Gastroesophageal sphincter (tissue), 4 donors: ENCODE data around the gene YY1. TPM values are rescaled to one million over a fixed set of nuclear protein-coding genes. Genes with fewer than 3 reads are reported as not detected.
A peak's percentile ranks its signal among the peaks of the same experiment; 100 is the strongest.
"Not testable (repeated sequence)": the region's sequence is repeated elsewhere in the genome, so short reads cannot be mapped to it uniquely, and the experiment has no call there.

Experiments
- ATAC-seq: fragments of 150-250 bp; one replicate; pipeline ENCODE4 v1.9.1; 2016; ENCODE audit warnings: mild to moderate bottlenecking, moderate library complexity
- H3K27ac ChIP-seq, 4 donors: fragments of 200-600 bp; sonication (generic) in 3 of 4; 1 replicate in 3 of 4; 2 replicates in 1 of 4; pipeline ENCODE4 v1.5.1; 2016 to 2019
- H3K27me3 ChIP-seq: fragments of 200-600 bp; sonication (generic); one replicate; pipeline ENCODE4 v1.5.1; 2019
- H3K36me3 ChIP-seq, 2 donors: fragments of 200-600 bp; sonication (generic); one replicate each; pipeline ENCODE4 v1.5.1; 2019; ENCODE audit warnings: control low read depth in 1 of 2
- H3K4me1 ChIP-seq, 3 donors: fragments of 200-600 bp; sonication (generic); 1 replicate in 2 of 3; 2 replicates in 1 of 3; pipeline ENCODE4 v1.5.1; 2016 to 2019; ENCODE audit warnings: control low read depth in 2 of 3
- H3K4me3 ChIP-seq, 2 donors: fragments of 200-600 bp; sonication (generic); one replicate each; pipeline ENCODE4 v1.5.1; 2019; ENCODE audit warnings: mild to moderate bottlenecking in 1 of 2, moderate library complexity in 1 of 2
- H3K9me3 ChIP-seq, 3 donors: fragments of 200-600 bp; sonication (generic); one replicate each; pipeline ENCODE4 v1.5.1; 2017 to 2019; ENCODE audit warnings: control low read depth in 2 of 3
- EP300 ChIP-seq: sonication (generic); formaldehyde crosslinking; IDR thresholded peaks from one replicate; pipeline ENCODE4 v1.6.1; 2017; ENCODE audit warnings: antibody characterized with exemption, mild to moderate bottlenecking
- POLR2A ChIP-seq, 2 donors: fragments of 450-650 bp; IDR thresholded peaks; one replicate each; pipeline ENCODE4 v1.6.1; 2017; ENCODE audit warnings: antibody characterized with exemption in 2 of 2, mild to moderate bottlenecking in 2 of 2, moderate library complexity in 1 of 2
- POLR2AphosphoS5 ChIP-seq: sonication (generic); formaldehyde crosslinking; IDR thresholded peaks from one replicate; pipeline ENCODE4 v1.6.1; 2017; ENCODE audit warnings: antibody characterized with exemption
- WGBS, 2 donors: methylation state at CpG; one replicate each; pipeline ENCODE4 v1.1.5; 2018; ENCODE audit warnings: low coverage in 1 of 2; 5-methylcytosine and 5-hydroxymethylcytosine counted together
- total RNA-seq, 4 donors: library from RNA; depleted of rRNA; stranded (reverse); fragments of >200 nt; gene quantifications; one replicate each; pipeline ENCODE4 v1.1.0, GENCODE V29; 2016
- TF ChIP-seq, protein P1 (sequence below), 4 experiments: fragments of 200-600 bp in 2 of 4; fragments of 450-650 bp in 2 of 4; sonication (generic) in 1 of 4; IDR thresholded peaks; one replicate each; pipeline ENCODE4 v1.5.1; 2017 to 2019; ENCODE audit warnings: antibody characterized with exemption in 4 of 4, mild to moderate bottlenecking in 2 of 4, moderate library complexity in 2 of 4

The YY1 gene
- total RNA-seq, 4 donors from 2014 or later, result 55.1 to 76.3 (median 62.5) TPM

DNA sequence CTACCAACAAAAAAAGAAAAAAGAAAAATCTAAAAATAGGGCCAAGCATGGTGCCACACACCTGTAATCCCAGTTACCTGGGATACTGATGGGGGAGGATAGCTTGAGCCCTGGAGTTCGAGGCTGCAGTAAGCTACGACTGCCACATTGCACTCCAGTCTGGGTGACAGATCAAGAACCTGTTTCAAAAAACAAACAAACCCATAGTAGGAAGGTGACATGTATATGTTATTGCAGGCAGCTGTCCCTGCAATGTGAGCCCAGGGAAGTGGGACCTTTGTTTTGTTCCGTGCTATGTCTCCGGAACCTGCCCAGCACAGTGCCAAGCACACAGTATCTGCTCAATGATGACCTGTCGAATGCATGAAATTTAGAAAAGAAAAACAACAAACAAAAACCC is 37.2 kb upstream of the YY1 start:
- no peak overlapping the region for H3K27ac ChIP-seq
- TF ChIP-seq POLR2A (IDR thresholded peaks at IDR 0.05) (no peak), EP300 (no peak), POLR2AphosphoS5 (no peak)
- TF ChIP-seq, protein P1, sequence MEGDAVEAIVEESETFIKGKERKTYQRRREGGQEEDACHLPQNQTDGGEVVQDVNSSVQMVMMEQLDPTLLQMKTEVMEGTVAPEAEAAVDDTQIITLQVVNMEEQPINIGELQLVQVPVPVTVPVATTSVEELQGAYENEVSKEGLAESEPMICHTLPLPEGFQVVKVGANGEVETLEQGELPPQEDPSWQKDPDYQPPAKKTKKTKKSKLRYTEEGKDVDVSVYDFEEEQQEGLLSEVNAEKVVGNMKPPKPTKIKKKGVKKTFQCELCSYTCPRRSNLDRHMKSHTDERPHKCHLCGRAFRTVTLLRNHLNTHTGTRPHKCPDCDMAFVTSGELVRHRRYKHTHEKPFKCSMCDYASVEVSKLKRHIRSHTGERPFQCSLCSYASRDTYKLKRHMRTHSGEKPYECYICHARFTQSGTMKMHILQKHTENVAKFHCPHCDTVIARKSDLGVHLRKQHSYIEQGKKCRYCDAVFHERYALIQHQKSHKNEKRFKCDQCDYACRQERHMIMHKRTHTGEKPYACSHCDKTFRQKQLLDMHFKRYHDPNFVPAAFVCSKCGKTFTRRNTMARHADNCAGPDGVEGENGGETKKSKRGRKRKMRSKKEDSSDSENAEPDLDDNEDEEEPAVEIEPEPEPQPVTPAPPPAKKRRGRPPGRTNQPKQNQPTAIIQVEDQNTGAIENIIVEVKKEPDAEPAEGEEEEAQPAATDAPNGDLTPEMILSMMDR (IDR thresholded peaks at IDR 0.05), result no peak
- no peaks in the 10 kb centered on the region for H3K27me3 ChIP-seq
- no peaks in the 10 kb centered on the region for H3K36me3 ChIP-seq
- no peak for ATAC-seq
- no peak overlapping the region for H3K4me3 ChIP-seq
- H3K4me1 ChIP-seq, result no peaks in the 10 kb centered on the region
- 73 to 94% methylated on average over 4 to 5 of the region's 5 CpGs for WGBS, 2 donors
- H3K9me3 ChIP-seq, result no peaks in the 10 kb centered on the region

DNA sequence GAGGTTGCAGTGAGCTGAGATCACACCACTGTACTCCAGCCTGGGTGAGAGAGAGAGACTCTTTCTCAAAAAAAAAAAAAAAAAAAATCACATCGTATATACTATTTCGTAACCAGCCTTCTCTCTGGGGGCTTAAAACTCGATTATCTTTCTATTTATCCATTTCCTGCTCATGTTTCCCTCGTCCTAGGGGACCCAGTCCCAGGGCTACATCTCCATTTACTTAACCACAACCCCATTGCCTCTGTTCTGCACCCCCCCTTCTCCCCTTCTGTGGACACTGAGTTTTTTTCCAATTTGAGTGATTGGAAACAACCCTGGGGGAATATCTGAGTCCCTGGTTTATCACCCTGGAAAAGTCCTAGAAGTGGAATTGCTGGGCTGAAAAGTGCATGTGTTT is 36.2 kb upstream of the YY1 start:
- TF ChIP-seq EP300 (no peak), POLR2A (IDR thresholded peaks at IDR 0.05) (no peak), POLR2AphosphoS5 (no peak)
- TF ChIP-seq, protein P1 (IDR thresholded peaks at IDR 0.05), result no peak
- 42% methylated on average over 3 to 4 of the region's 4 CpGs for WGBS, 2 donors
- Histone ChIP-seq H3K27ac (no peak overlapping the region), H3K36me3 (no peaks in the 10 kb centered on the region), H3K4me1 (no peaks in the 10 kb centered on the region), H3K27me3 (no peaks in the 10 kb centered on the region), H3K9me3 (no peaks in the 10 kb centered on the region), H3K4me3 (no peak overlapping the region)
- ATAC-seq, result no peak

DNA sequence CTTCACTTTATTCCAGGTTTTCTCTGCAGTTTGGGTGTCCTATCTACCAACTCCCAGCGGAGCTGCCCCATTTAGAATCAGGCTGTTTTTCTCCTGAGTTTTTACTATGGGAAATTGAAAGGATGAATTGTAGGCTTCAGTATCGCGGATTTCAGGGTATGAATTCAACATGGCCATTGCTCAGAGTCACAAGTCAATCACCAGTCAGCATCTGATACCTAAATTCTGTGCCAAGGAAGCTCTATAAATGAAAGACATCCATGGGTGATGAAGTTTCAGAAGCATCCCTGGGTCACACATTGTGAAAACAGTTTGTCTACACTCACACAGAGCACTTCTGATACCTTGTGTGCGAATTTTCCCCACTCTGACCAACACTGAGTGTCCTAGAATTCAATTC is 35.8 kb upstream of the YY1 start:
- ATAC-seq, result no peak
- H3K9me3 ChIP-seq, result no peaks in the 10 kb centered on the region
- no peak overlapping the region for H3K27ac ChIP-seq
- 83 to 85% methylated on average over 2 to 4 of the region's 4 CpGs for WGBS, 2 donors
- TF ChIP-seq POLR2A (IDR thresholded peaks at IDR 0.05), result no peak
- TF ChIP-seq, protein P1 (IDR thresholded peaks at IDR 0.05), result no peak
- no peak for TF ChIP-seq EP300
- no peak for TF ChIP-seq POLR2AphosphoS5
- no peaks in the 10 kb centered on the region for H3K4me1 ChIP-seq
- no peak overlapping the region for H3K4me3 ChIP-seq
- no peaks in the 10 kb centered on the region for H3K36me3 ChIP-seq
- no peaks in the 10 kb centered on the region for H3K27me3 ChIP-seq

DNA sequence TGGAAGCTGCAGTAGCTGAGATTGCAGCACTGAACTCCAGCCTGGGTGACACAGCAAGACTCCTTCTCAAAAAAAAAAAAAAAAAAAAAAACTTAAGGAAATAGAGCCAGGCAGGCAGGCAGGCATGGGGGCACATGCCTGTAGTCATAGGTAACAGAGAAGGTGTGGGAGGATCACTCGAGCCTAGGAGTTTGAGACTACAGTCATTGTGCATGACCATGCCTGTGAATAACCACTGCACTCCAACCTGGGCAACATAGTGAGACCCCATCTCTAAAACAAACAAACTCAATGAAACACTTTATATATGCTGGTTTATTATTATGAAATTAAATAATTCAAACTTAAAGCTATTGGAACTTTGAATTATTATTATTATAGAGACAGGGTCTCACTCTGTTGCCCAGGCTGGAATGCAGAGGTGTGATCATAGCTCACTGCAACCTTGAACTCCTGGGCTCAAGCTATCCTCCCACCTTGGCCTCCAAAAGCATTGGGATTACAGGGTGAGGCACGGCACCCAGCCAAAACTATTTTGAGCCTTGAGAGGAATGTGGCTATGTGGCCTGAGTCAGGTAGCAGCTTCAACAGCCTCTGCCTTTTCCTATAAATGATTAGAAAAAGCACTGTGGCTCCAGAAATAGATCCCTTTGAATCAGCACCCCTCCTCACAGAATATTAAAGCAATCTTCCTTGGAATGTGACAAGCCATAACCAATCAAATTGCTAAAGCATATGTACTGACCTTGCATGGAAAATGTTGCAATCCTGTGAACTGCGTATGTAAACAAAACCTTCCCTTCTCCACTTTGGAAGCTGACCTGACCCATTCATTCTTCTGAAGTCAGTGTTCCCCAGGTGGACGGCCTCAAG is 34.7 kb upstream of the YY1 start:
- H3K36me3 ChIP-seq, result no peaks in the 10 kb centered on the region
- ATAC-seq, result no peak
- no peaks in the 10 kb centered on the region for H3K9me3 ChIP-seq
- H3K4me1 ChIP-seq, result no peaks in the 10 kb centered on the region
- H3K27me3 ChIP-seq, result no peaks in the 10 kb centered on the region
- H3K4me3 ChIP-seq, result no peak overlapping the region
- 24 to 37% methylated on average over 2 to 4 of the region's 4 CpGs for whole genome bisulfite sequencing, 2 donors
- TF ChIP-seq POLR2A (IDR thresholded peaks at IDR 0.05) (no peak), POLR2AphosphoS5 (no peak), EP300 (no peak)
- TF ChIP-seq, protein P1 (IDR thresholded peaks at IDR 0.05), result no peak
- H3K27ac ChIP-seq, result peak overlapping the region in 3 of 4 donors; percentile 3 to 45 (median 43)

DNA sequence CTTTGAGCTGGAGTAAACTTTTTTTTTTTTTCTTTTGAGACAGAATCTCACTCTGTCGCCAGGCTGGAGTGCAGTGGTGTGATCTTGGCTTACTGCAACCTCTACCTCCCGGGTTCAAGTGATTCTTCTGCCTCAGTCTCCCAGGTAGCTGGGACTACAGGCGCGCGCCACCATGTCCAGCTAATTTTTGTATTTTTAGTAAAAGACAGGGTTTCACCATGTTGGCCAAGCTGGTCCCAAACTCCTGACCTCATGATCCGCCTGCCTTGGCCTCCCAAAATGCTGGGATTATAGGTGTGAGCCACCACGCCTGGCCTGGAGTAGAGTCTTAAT is 34.1 kb upstream of the YY1 start:
- H3K4me3 ChIP-seq, ATAC-seq, H3K9me3 ChIP-seq, H3K4me1 ChIP-seq, H3K36me3 ChIP-seq, H3K27me3 ChIP-seq: not testable (repeated sequence)
- 73 to 100% methylated on average over 3 to 5 of the region's 7 CpGs for WGBS, 2 donors
- peak overlapping the region in 2 of 4 donors; percentile 3 to 45 for H3K27ac ChIP-seq

DNA sequence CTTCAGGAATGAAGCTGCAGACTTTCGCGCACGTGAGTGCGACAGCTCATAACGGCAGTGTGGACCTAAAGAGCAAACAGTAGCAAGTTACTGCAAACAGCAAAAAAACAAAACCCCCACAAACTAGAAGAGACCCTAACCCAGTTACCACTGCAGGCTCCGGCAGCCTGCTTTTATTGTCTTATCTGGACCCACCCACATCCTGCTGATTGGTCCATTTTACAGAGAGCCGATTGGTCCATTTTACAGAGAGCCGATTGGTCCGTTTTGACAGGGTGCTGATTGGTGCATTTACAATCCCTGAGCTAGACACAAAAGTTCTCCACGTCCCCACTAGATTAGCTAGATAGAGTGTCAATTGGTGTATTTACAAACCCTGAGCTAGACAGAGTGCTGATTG is 31.4 kb upstream of the YY1 start:
- H3K36me3 ChIP-seq, H3K27ac ChIP-seq, H3K9me3 ChIP-seq, ATAC-seq, H3K4me1 ChIP-seq, H3K4me3 ChIP-seq, H3K27me3 ChIP-seq: not testable (repeated sequence)
- 85 to 100% methylated on average over 1 to 10 of the region's 10 CpGs for WGBS, 2 donors

DNA sequence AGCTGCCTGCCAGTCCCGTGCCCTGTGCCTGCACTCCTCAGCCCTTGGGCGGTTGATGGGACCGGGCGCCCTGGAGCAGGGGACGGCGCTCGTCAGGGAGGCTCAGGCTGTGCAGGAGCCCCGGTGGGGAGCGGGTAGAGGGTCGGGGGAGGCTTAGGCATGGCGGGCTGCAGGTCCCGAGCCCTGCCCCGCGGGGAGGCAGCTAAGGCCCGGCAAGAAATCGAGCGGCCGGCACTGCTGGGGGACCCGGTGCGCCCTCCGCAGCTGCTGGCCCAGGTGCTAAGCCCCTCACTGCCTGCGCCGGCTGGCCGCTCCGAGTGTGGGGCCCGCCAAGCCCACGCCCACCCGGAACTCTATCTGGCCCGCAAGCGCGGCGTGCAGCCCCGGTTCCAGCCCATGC is 30.8 kb upstream of the YY1 start:
- not testable (repeated sequence) for H3K27ac ChIP-seq, H3K4me1 ChIP-seq, H3K36me3 ChIP-seq, H3K9me3 ChIP-seq, H3K4me3 ChIP-seq, ATAC-seq, H3K27me3 ChIP-seq
- 100% methylated on average over 1 of the region's 33 CpGs; no CpG with 5 or more reads in 1 of the 2 donors for WGBS, 2 donors
